GM12878 (cell line): ENCODE measurements around the gene DOCK2. TPM values are rescaled to one million over a fixed set of nuclear protein-coding genes. Genes with fewer than 3 reads are reported as not detected.

Source experiments
- BMI1 ChIP-seq: fragments of 450-650 bp; IDR thresholded peaks from 2 replicates; pipeline ENCODE4 v1.6.1; 2016; ENCODE audit warnings: mild to moderate bottlenecking, moderate library complexity, borderline replicate concordance
- DPF2 ChIP-seq: fragments of 450-650 bp; IDR thresholded peaks from 2 replicates; pipeline ENCODE4 v1.6.1; 2017; ENCODE audit warnings: mild to moderate bottlenecking
- ETV6 ChIP-seq, 2 experiments: fragments of 450-650 bp in 1 of 2; IDR thresholded peaks in 1 of 2; conservative IDR thresholded peaks in 1 of 2; 2 replicates each; pipeline ENCODE4 v1.6.1; 2014; ENCODE audit warnings: antibody characterized with exemption in 1 of 2, borderline replicate concordance in 1 of 2, low read depth in 1 of 2, mild to moderate bottlenecking in 1 of 2, moderate library complexity in 1 of 2
- GABPA ChIP-seq: IDR thresholded peaks from 2 replicates; pipeline ENCODE4 v1.6.1; 2014; ENCODE audit warnings: antibody characterized with exemption, low read depth, mild to moderate bottlenecking, inconsistent platforms
- GATAD2B ChIP-seq: fragments of 450-650 bp; conservative IDR thresholded peaks from 2 replicates; pipeline ENCODE4 v1.6.1; 2017; ENCODE audit warnings: low read depth, mild to moderate bottlenecking, moderate library complexity
- HDAC6 ChIP-seq: fragments of 200-600 bp; sonication (generic); IDR thresholded peaks from one replicate; pipeline ENCODE4 v1.8.0; 2017; ENCODE audit warnings: antibody characterized with exemption; ENCODE audit not compliant: unreplicated experiment
- IRF4 ChIP-seq: IDR thresholded peaks from 2 replicates; pipeline ENCODE4 v1.6.1; 2011; ENCODE audit warnings: low read depth, low read length
- KDM1A ChIP-seq: fragments of 200-600 bp; sonication (generic); IDR thresholded peaks from 2 replicates; pipeline ENCODE4 v1.6.1; 2016; ENCODE audit warnings: borderline replicate concordance
- MTA3 ChIP-seq: IDR thresholded peaks from 2 replicates; pipeline ENCODE4 v1.6.1; 2012; ENCODE audit warnings: low read length, inconsistent platforms, borderline replicate concordance
- MYB ChIP-seq: fragments of 150-350 bp; IDR thresholded peaks from 2 replicates; pipeline ENCODE4 v1.6.1; 2014; ENCODE audit warnings: mild to moderate bottlenecking, low read depth, low read length, borderline replicate concordance
- NFIC ChIP-seq: IDR thresholded peaks from 2 replicates; pipeline ENCODE4 v1.6.1; 2012; ENCODE audit warnings: low read depth, mild to moderate bottlenecking, inconsistent platforms, low read length, moderate library complexity
- NR2C1 ChIP-seq: fragments of 450-650 bp; IDR thresholded peaks from 2 replicates; pipeline ENCODE4 v1.6.1; 2017; ENCODE audit warnings: antibody characterized with exemption, mild to moderate bottlenecking, moderate library complexity
- PAX5 ChIP-seq: IDR thresholded peaks from 2 replicates; pipeline ENCODE4 v1.6.1; 2011; ENCODE audit warnings: low read depth, low read length, borderline replicate concordance
- POLR2A ChIP-seq: IDR thresholded peaks from 2 replicates; pipeline ENCODE4 v1.6.1; 2011; ENCODE audit warnings: low read depth, mild to moderate bottlenecking, low read length
- RELA ChIP-seq: fragments of 450-650 bp; IDR thresholded peaks from 2 replicates; pipeline ENCODE4 v1.8.0; 2014; ENCODE audit warnings: borderline replicate concordance; ENCODE audit not compliant: partially characterized antibody
- SMARCA5 ChIP-seq: fragments of 450-650 bp; IDR thresholded peaks from 2 replicates; pipeline ENCODE4 v1.6.1; 2017; ENCODE audit warnings: mild to moderate bottlenecking
- STAT3 ChIP-seq: IDR thresholded peaks from 2 replicates; pipeline ENCODE4 v1.6.1; 2011; ENCODE audit warnings: low read depth, low read length, improper control_type of control experiment
- TAF1 ChIP-seq: IDR thresholded peaks from 2 replicates; pipeline ENCODE4 v1.6.1; 2011; ENCODE audit warnings: mild to moderate bottlenecking, low read depth, low read length, borderline replicate concordance
- TBL1XR1 ChIP-seq: IDR thresholded peaks from 2 replicates; pipeline ENCODE4 v1.6.1; 2012; ENCODE audit warnings: low read depth, low read length, improper control_type of control experiment
- ZNF217 ChIP-seq: fragments of 450-650 bp; IDR thresholded peaks from 2 replicates; pipeline ENCODE4 v1.6.1; 2017; ENCODE audit warnings: antibody characterized with exemption, mild to moderate bottlenecking
- polyA plus RNA-seq, 11 experiments: library from polyadenylated mRNA; depleted of rRNA in 4 of 11; unstranded in 6 of 11; stranded (reverse) in 5 of 11; fragments of >200 nt; fragmentation: Nextera tagmentation in 4 of 11; fragmentation: Illumina TruSeq in 1 of 11; extraction: Ambion mirVana in 4 of 11; extraction: Trizol in 1 of 11; gene quantifications; 1 replicate in 1 of 11; 2 replicates in 10 of 11; pipeline versions ENCODE4 v1.2.1 to v1.2.3, GENCODE V29; 2011 to 2016; ENCODE audit warnings: inconsistent platforms in 2 of 11, missing spikeins in 2 of 11, low read depth in 1 of 11
- total RNA-seq, 4 experiments: library from RNA; depleted of rRNA in 3 of 4; stranded (reverse); fragments of >200 nt in 3 of 4; fragmentation: Illumina TruSeq in 1 of 4; extraction: Trizol in 1 of 4; gene quantifications; 2 replicates each; pipeline versions ENCODE4 v1.2.1 to v1.2.3, GENCODE V29; 2013 to 2021
- TF ChIP-seq, protein P1 (sequence below): IDR thresholded peaks from 2 replicates; pipeline ENCODE4 v1.6.1; 2011; ENCODE audit warnings: borderline replicate concordance, low read depth, mild to moderate bottlenecking, moderate library complexity, mixed read lengths, low read length; ENCODE audit not compliant: insufficient read depth; ENCODE audit errors: extremely low read length
- TF ChIP-seq, protein P2 (sequence below): fragments of 450-650 bp; IDR thresholded peaks from 2 replicates; pipeline ENCODE4 v1.6.1; 2018; ENCODE audit warnings: borderline replicate concordance, mild to moderate bottlenecking; ENCODE audit not compliant: partially characterized antibody
- TF ChIP-seq, protein P3 (sequence below): fragments of 450-650 bp; IDR thresholded peaks from 2 replicates; pipeline ENCODE4 v1.6.1; 2016; ENCODE audit warnings: mild to moderate bottlenecking
- TF ChIP-seq, protein P4 (sequence below): fragments of 450-650 bp; IDR thresholded peaks from 2 replicates; pipeline ENCODE4 v1.6.1; 2017; ENCODE audit warnings: mild to moderate bottlenecking, low read depth, inconsistent platforms; ENCODE audit not compliant: poor library complexity, severe bottlenecking

The DOCK2 gene
- total and polyA plus RNA-seq, 10 of the 15 experiments (the other 5 are each of a cell fraction or from before 2014, with no cell fraction given): 34.2 to 192 (median 118) TPM

DNA sequence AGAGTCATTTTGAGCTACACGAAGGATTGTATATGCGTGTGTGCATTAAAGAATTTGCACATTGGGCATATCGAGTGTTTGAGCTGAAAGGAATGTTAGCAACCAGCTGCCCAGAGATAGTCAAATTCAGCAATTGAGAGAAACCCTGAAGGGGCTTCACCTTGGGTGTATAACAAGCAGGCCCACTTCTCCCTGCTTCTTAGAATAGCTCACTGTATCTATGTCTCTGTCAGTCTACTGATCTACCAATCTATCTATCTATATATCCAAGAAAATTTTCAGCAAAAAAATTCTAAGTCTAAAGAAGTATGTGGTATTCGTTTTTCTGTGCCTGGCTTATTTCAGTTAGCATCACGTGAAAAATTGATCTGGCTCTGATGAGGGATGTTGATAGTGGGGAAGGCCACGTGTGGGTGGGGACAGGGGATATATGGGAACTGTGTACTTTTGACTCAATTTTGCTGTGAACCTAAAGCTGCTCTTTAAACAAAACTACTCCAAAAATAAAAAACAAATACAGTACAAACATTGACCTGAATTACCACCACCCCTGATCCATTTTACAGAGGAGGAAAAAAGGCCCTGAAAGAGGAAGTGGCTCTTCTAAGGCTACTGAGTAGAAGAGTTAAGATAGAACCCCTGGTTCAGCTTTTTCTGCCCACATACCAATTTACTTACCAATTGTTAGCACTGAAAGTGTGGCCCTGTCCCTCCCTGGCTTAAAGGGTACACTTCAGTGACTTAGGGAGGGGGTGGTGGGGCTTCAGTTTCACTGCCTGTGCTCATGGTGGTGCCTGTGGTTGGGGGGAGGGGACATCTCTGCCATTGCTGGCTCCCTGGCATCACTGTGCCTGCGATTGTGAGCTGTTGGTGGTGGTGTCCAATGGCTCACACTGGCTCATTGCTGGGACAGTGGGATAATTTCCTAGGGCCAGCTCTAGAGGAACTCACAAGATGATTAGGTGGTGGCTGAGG lies 141.8 kb downstream of the DOCK2 start (continued):
- no peak for TF ChIP-seq NR2C1
- no peak for TF ChIP-seq POLR2A
- no peak for TF ChIP-seq GABPA
- TF ChIP-seq HDAC6: no peak
- TF ChIP-seq STAT3: no peak
- peak; percentile 94 for TF ChIP-seq PAX5
- TF ChIP-seq DPF2: peak; percentile 84
- TF ChIP-seq IRF4: peak; percentile 71
- TF ChIP-seq, protein P1, sequence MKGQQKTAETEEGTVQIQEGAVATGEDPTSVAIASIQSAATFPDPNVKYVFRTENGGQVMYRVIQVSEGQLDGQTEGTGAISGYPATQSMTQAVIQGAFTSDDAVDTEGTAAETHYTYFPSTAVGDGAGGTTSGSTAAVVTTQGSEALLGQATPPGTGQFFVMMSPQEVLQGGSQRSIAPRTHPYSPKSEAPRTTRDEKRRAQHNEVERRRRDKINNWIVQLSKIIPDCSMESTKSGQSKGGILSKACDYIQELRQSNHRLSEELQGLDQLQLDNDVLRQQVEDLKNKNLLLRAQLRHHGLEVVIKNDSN: no peak
- TF ChIP-seq NFIC: peak; percentile 57
- TF ChIP-seq, protein P2, sequence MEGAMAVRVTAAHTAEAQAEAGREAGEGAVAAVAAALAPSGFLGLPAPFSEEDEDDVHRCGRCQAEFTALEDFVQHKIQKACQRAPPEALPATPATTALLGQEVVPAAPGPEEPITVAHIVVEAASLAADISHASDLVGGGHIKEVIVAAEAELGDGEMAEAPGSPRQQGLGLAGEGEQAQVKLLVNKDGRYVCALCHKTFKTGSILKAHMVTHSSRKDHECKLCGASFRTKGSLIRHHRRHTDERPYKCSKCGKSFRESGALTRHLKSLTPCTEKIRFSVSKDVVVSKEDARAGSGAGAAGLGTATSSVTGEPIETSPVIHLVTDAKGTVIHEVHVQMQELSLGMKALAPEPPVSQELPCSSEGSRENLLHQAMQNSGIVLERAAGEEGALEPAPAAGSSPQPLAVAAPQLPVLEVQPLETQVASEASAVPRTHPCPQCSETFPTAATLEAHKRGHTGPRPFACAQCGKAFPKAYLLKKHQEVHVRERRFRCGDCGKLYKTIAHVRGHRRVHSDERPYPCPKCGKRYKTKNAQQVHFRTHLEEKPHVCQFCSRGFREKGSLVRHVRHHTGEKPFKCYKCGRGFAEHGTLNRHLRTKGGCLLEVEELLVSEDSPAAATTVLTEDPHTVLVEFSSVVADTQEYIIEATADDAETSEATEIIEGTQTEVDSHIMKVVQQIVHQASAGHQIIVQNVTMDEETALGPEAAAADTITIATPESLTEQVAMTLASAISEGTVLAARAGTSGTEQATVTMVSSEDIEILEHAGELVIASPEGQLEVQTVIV: no peak
- no peak for TF ChIP-seq TBL1XR1
- peak; percentile 66 for TF ChIP-seq GATAD2B
- no peak for TF ChIP-seq KDM1A
- TF ChIP-seq MTA3: no peak
- TF ChIP-seq, protein P3, sequence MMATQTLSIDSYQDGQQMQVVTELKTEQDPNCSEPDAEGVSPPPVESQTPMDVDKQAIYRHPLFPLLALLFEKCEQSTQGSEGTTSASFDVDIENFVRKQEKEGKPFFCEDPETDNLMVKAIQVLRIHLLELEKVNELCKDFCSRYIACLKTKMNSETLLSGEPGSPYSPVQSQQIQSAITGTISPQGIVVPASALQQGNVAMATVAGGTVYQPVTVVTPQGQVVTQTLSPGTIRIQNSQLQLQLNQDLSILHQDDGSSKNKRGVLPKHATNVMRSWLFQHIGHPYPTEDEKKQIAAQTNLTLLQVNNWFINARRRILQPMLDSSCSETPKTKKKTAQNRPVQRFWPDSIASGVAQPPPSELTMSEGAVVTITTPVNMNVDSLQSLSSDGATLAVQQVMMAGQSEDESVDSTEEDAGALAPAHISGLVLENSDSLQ: 0 out of 2 replicates have a peak, but pooled peaks have one; percentile 4
- TF ChIP-seq RELA: no peak
- no peak for TF ChIP-seq TAF1
- TF ChIP-seq BMI1: peak; percentile 16; the same call in 1 of the 2 replicates
- TF ChIP-seq SMARCA5: peak; percentile 80
- TF ChIP-seq MYB: no peak
- peak; percentile 74; the same call in 1 of the 2 replicates for TF ChIP-seq ZNF217
- peak in 1 of 2 experiments; percentile 64; a peak in 1 of 4 replicates for TF ChIP-seq ETV6 (conservative IDR thresholded peaks at IDR 0.05 in 1 of 2, IDR thresholded peaks at IDR 0.05 in 1 of 2; ENCODE audit: borderline replicate concordance in 1 of 2, low read depth in 1 of 2)
- TF ChIP-seq, protein P4, sequence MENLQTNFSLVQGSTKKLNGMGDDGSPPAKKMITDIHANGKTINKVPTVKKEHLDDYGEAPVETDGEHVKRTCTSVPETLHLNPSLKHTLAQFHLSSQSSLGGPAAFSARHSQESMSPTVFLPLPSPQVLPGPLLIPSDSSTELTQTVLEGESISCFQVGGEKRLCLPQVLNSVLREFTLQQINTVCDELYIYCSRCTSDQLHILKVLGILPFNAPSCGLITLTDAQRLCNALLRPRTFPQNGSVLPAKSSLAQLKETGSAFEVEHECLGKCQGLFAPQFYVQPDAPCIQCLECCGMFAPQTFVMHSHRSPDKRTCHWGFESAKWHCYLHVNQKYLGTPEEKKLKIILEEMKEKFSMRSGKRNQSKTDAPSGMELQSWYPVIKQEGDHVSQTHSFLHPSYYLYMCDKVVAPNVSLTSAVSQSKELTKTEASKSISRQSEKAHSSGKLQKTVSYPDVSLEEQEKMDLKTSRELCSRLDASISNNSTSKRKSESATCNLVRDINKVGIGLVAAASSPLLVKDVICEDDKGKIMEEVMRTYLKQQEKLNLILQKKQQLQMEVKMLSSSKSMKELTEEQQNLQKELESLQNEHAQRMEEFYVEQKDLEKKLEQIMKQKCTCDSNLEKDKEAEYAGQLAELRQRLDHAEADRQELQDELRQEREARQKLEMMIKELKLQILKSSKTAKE: peak; percentile 79
